ENCODE results near the gene CERS6.
A peak's percentile ranks its signal among the peaks of the same experiment; 100 is the strongest.

The CERS6 gene

DNA sequence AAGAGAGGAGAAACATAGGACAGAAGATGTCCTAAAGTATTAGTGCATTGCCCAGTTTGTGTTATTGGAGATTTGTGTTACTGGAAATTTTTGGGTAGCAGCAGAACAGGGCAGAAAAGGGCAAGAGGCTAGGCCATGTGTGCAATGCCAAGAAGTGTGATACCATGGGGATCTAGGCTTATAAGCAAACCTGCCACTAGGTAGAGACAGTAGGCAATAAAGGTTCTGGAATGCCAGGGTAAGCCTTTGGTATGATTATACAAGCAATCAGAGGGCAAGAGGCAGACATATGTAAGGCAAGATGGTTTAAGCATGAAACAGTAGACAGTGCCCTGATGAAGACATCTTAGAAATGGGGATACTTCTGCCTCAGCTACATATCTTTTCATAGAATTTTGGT lies 12.3 kb upstream of the CERS6 start:
- DNase-seq, result no peak

- no peak for DNase-seq
Measured at GRCh38 chr2:168445960-168446359, 10.1 kb upstream of the CERS6 start.

- DNase-seq, result no peak
Measured at GRCh38 chr2:168448980-168449379, 7.1 kb upstream of the CERS6 start.

DNA sequence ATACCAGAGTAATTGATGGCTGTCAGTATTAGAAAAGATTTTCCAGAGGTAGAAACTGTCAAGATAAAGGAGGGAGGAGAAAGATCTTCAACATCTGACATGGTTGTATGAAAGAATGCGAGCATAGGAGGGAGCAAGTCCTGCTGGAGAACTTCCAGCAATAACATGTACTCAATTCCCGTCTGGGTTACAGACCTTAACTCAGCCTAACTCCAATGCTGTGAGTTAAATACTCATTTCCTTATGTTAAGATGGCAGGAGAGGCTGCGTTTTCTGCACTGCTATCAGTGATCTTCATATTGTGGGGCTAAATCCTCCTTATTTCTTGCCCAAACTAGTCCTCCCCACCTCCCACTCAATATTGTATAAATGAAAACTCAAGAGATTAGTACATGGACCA lies 6.7 kb upstream of the CERS6 start:
- no peak for DNase-seq

DNA sequence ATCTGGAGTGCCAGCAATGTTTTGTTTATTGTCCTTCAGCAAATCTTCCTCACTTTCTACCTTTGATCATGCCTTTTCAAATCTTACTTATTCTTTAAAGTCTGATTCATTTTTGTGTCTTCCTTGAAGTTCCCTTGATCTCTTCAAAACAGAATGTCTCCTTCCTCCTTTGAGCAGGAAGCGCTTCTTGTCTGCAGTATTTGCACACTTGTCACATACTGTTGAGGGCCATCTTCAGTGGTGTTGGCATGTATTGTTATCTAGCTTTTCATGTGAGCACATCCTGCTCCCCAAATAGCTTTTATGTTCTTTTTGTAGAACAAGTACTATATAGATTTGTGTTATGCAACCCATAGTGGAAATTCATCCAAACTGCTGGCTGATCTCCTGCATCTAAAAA lies 5.9 kb upstream of the CERS6 start:
- no peak for DNase-seq

GRCh38 chr2:168450732-168451131 lies 5.3 kb upstream of the CERS6 start:
- DNase-seq, result no peak

DNA sequence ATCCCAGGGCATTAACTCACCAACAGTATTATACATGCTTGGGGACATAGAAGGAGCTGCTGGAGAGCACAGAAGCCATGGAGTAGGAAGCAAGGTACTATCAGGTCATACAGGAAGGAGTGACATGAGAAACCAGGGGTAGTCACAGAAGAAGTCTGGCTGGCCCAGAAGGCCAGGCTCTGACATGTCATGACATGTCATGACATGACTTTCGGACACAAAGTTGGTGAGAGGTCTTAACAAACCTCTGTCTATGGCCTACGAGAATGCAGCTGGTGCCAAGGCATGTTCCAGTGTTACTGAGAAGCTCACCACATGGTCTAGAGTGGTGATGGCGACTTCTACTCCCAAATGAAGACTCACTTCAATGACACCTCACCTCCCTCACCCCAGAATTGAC lies 3.3 kb upstream of the CERS6 start:
- DNase-seq, result no peak

- no peak for DNase-seq
Measured at GRCh38 chr2:168453404-168453803, 2.7 kb upstream of the CERS6 start.

GRCh38 chr2:168454737-168455644 lies 1.1 kb upstream of the CERS6 start:
- no peak for DNase-seq

GRCh38 chr2:168456521-168457189 lies 583 bp downstream of the CERS6 start:
- DNase-seq, result peak in 26 of 51 donors; percentile 4 to 67 (median 24)

GRCh38 chr2:168457190-168457895 lies 1.3 kb downstream of the CERS6 start:
- peak in 1 of 51 donors; percentile 62 for DNase-seq

- peak in 1 of 51 donors; percentile 16 for DNase-seq
Measured at GRCh38 chr2:168458139-168458538, 2.1 kb downstream of the CERS6 start.

DNA sequence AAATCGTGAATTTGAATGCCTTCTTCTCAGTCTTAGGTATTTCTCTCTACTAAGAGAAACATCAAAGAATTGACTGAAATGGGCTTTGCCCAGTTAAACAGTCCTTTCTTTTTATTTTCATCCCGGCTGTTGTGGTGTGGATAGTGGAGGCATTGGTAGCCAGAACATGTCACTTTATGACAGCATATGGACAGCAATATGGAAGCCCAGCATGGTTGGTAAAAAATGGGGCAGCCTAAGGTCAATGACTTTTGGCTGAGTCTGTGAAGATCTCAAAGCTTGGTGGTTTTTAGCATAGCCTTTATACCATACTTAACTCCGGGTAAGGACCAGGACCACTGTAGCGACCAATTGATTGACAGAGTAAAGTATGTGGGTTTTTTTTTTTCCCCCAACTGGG lies 3.2 kb downstream of the CERS6 start:
- DNase-seq, result no peak

GRCh38 chr2:168460571-168460970 lies 4.5 kb downstream of the CERS6 start:
- no peak for DNase-seq

GRCh38 chr2:168461178-168461941 lies 5.3 kb downstream of the CERS6 start:
- DNase-seq, result no peak

- no peak for DNase-seq
Measured at GRCh38 chr2:168461942-168462331, 5.9 kb downstream of the CERS6 start.

GRCh38 chr2:168462543-168463045 lies 6.5 kb downstream of the CERS6 start:
- no peak for DNase-seq

DNA sequence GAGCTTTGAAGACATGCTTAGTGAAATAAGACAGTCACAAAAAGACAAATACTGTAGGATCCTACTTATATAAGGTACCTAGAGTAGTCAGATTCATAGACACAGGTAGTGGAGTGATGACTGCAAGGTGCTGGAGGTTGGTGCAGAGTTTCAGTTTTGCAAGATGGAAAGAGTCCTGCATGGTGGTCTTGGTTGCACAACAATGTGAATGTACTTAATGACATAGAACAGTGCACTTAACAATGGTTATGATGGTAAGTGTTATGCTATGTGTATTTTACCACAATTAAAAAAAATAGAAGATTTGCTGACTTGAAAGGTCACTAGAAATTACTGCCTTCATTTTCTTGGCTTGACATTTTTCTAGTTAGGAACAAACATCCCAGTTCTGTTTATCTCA lies 9.5 kb downstream of the CERS6 start:
- no peak for DNase-seq

DNA sequence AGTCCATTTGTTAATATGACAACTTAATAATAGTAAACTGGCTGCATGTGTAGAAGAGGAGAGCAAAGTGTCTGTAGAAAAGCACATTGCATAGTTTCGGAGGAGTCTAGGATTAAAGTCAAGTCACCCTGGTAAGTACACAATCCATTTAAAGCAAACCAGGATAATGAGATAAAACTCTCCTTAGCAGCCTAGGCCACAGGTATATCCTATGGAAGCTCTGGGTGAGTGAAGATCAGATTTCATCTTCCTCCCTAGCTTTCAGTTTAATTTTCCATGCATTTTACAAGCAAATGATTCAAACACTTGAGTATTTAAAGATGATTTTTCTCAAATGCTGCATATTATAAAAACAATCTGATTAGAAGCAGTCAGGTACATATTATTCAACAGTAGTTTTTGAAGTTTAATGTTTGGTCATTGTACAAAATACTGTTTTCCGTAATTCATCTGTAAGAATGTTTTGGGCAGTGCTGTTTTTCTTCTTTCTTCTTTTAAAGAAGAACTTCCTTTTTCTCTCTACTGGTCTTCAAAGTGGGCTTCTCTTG lies 10.2 kb downstream of the CERS6 start:
- DNase-seq, result no peak

GRCh38 chr2:168466834-168467565 lies 10.9 kb downstream of the CERS6 start:
- no peak for DNase-seq

Data from hypothalamus (tissue), 51 donors.